ENCODE data around the gene TMC8.
"Not testable (repeated sequence)": the region's sequence is repeated elsewhere in the genome, so short reads cannot be mapped to it uniquely, and the experiment has no call there.

TMC8 gene

GRCh38 chr17:78164748-78165607 is 34.4 kb downstream of the TMC8 start:
- no peak for DNase-seq

DNA sequence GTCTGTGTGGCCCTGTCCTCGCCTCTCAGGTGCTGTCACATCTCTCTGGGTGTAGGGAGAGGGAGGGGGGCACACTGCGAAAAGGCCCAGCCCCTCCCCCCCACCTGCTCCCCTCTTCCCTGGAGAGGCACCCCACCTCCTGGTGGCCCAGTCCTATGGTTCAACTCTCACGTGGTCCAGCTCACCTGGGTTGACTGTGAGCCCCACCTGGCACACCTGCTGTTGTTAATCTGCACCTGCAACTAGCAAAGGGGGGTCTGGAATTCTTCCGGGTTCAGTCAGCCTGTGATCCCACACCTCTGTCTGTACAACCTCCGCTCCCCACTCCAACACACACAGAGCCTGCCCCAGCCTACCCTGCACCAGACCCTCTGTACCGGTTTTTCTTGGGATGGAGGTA is 35.8 kb downstream of the TMC8 start:
- no peak for DNase-seq

GRCh38 chr17:78168242-78168902 is 37.8 kb downstream of the TMC8 start, which contains the start of gene SYNGR2:
TSS of gene SYNGR2 (plus strand) at chr17:78168581. CDS start at chr17:78168617, 36 bp downstream.
- DNase-seq, result peak; percentile 77

DNA sequence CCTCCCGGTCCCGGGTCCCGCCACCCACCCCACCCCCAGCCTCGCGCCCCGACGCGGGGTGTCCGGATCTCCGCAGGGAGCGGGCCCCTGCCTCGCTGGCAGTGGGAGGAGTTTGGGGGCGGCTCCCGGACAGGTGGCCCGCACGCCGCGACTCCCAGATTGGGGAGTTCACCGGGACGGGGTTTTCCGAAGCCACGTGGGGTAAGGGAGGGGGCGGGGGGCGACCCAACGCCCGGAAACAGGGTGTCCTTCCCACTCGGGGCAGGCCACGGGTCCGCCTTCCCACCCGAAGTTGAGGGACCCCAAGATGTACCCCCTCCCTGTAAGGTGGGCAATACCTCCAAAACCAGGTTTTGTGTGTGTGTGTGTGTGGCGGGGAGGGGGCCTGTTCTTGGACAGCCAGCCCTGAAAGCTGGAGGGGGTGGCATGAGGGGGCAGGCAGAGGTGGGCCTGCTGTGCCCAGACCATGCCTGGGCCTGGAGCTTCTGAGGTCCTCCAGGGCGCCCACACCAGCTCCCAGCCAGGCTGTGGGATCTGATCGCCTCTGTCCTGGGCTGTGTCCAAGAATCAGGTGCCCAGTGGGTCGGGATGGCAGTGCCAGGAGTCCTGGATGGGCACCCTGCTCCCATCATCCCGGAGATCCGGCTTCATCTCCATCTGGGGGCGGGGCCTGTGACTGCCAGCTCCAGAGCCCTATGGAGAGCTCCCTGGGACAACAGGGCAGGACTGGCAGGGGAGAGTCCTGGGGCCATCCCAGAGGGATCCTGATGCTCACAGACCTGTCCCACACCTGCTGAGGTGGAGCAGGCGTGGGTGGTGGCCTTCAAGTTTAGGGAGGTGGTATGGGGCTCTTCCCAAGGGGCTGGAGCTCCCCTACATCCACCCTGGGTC is 38.6 kb downstream of the TMC8 start:
- no peak for DNase-seq

DNA sequence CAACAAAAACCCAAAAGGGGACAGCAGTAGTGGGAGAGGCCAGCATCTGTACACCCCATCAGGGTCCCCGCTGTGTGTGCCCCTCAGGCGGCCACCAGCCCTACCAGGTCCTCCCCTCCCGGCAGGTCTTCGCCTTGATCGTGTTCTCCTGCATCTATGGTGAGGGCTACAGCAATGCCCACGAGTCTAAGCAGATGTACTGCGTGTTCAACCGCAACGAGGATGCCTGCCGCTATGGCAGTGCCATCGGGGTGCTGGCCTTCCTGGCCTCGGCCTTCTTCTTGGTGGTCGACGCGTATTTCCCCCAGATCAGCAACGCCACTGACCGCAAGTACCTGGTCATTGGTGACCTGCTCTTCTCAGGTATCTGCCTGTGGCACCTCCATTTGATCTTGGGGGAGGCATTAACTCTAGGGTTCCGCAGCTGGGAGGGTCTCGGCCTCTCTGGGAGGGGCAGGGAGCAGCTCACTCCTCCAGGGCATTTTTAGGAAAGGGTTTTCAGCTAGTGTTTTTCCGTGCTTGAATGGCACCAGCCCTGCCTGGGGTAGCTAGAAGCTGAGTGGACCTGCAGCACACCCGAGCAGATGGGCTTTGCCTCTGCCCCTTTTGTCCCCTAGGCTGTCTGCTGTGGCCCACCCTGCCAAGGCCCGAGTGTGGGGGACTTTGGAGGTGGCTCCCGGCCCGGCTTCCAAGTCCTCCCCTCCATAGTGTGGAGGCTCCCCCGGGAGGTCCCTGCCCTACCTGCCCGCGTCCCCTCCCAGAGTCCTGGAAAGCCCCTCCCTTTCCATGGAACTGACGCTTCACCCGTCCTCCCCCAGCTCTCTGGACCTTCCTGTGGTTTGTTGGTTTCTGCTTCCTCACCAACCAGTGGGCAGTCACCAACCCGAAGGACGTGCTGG is 40.4 kb downstream of the TMC8 start:
- no peak for DNase-seq

GRCh38 chr17:78171591-78172248 is 41.1 kb downstream of the TMC8 start:
- DNase-seq, result not testable (repeated sequence)

- no peak for DNase-seq
Observed at GRCh38 chr17:78172249-78173051, 41.9 kb downstream of the TMC8 start.

DNA sequence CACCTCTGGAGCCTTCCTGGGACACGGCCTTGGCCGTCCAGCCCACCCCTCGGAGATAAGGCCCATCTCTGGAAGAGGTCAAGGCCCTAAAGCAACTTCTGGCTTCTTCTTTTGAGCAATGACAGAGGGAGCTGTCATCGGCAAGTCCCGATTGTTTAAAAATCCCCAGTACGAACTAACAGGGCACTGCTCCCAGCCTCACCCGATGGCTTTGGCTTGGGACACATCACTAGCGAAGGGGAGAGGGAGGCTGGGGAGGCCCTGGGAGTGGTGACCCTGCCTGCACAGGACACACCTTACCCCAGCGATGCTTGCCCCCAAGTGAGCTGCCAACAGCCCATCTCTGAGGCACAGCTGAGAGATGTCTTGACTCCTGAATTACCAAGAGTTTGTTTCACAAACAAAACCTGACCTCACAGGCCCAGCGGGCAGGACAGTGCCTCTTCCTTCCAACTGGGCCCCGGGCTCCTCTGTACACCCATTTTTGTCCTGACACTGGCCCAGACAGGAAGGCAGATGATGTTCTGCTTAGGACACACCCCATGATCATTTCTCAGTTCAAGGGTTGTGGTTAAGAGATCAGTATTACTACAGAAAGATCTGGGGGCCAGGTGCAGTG is 42.6 kb downstream of the TMC8 start:
- no peak for DNase-seq

DNA sequence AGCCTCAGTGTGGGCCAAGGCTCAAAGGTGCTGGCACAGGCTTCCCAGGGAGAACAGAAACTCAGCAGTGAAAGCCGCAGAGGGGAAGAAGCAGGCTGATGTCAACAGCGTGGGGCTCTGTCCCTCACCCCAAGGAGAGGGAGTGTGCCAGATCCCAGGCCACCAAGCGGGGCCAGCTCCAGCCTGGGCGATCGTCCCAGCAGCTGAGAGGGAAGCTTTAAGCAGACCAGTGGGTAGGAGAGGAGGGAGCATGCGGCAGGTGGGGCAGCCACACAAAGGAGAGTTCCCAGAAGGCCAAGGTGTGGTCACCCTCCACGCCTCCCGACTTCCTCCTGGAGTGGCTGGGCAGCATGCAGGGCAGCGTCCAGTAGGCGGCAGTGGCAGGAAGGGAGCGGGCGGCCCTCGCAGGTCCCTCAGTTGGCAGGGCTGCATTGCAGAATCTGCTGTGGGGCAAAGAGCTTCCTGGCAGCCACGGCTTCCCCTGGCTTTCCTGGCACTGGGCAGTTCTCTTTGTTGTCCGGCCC is 43.8 kb downstream of the TMC8 start:
- no peak for DNase-seq

GRCh38 chr17:78174870-78175642 is 44.5 kb downstream of the TMC8 start:
- DNase-seq, result no peak

DNA sequence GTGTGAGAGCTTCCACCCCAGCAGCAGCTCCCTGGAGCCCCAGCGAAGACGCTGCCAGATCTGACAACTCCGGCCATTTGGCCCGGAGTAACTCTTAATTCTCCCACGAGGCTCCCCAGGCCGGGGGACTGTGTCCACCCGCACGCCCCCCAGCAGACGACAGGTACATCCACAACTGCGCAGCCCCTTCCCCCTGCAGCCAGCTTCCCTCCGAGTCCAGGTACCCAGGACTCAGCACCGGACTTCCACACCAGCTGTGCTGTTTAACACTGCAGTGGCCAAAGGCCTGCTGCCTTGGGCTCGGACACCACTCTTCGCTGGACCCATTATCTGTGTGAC is 45.0 kb downstream of the TMC8 start:
- no peak for DNase-seq

GRCh38 chr17:78176548-78177025 is 46.0 kb downstream of the TMC8 start:
- peak; percentile 42 for DNase-seq

DNA sequence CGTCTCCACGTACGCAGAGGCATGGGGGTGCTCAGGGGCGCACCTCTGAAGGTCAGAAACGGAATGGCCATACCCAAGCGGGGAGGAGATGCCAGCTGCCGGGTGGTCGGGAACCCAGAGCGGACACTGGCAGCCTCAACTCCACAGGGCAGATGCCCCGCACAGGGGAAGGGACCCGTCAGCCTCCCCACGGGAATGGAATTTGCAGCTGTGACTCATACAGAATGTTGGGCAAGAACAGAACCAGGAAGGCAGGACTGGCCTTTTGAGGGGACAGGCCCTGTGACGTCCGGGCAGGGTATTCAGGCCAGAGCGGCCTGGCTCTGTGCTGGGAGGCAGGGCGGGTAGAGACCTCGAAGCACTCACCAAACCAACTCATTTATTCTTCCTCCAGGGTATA is 48.8 kb downstream of the TMC8 start:
- DNase-seq, result no peak

- DNase-seq, result no peak
Observed at GRCh38 chr17:78180083-78180482, 49.5 kb downstream of the TMC8 start.

DNA sequence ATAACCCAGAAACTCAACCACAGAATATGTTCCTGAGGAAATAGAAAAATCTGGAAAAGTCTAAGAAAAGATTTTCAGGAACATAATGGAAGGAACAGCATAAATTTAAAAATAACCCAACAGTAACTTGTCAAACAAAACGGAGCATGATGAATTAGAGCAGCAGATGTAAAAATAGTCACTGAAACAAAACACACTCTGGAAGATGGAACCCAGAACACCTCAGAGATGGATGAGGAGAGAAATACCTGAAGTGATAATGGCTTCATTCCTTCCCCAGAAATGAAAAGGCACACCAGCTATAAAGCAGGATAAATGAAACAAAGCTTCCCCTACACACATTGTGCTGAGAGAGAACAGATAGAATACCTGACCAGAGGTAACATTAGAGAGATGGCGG is 49.9 kb downstream of the TMC8 start:
- no peak for DNase-seq

- DNase-seq, result no peak
Observed at GRCh38 chr17:78182504-78182903, 51.9 kb downstream of the TMC8 start.

- no peak for DNase-seq
Observed at GRCh38 chr17:78183916-78184315, 53.3 kb downstream of the TMC8 start.

DNA sequence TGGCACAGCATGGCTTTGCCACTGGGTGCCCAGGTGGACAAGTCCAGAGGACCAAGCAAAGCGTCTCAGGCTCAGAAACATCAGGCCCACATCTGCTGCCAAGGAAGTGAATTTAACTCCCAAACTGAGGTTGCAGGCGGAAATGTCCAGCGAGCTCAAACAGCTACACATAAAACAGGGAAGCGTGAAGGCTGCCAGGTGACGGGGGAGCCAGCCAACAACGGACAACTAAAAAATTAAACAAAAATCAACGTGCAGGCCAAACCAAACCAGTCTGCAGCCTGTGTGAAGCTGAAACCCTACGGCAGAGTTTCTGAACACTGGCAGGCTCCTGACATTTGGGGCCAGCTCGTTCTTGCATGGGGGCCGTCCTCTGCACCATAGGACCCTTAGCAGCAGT is 53.8 kb downstream of the TMC8 start:
- DNase-seq, result no peak

- no peak for DNase-seq
Observed at GRCh38 chr17:78184868-78185267, 54.3 kb downstream of the TMC8 start.
